ENCODE results near the gene SLC4A1AP.

Gene SLC4A1AP

GRCh38 chr2:27647737-27648136 is 16.0 kb upstream of the SLC4A1AP start:
- Mint-ChIP-seq H3K9me3 (no peaks in the 10 kb centered on the region), H3K27ac (no peak overlapping the region), H3K4me3 (no peak overlapping the region), H3K36me3 (ENCODE audit: low read depth) (peaks cover 54% of the 10 kb centered on the region), H3K4me1 (no peaks in the 10 kb centered on the region), H3K27me3 (ENCODE audit: low read depth) (no peaks in the 10 kb centered on the region)
- no peak for TF ChIP-seq CTCF (IDR thresholded peaks at IDR 0.05; ENCODE audit: unreplicated experiment in 3 of 3)

GRCh38 chr2:27651056-27651455 is 12.6 kb upstream of the SLC4A1AP start:
- no peaks in the 10 kb centered on the region for H3K9me3 Mint-ChIP-seq
- no peak overlapping the region for H3K27ac Mint-ChIP-seq
- H3K4me3 Mint-ChIP-seq = no peak overlapping the region
- H3K36me3 Mint-ChIP-seq (ENCODE audit: low read depth) = peaks cover 68% of the 10 kb centered on the region
- TF ChIP-seq CTCF (IDR thresholded peaks at IDR 0.05; ENCODE audit: unreplicated experiment in 3 of 3) = no peak
- no peaks in the 10 kb centered on the region for H3K4me1 Mint-ChIP-seq
- H3K27me3 Mint-ChIP-seq (ENCODE audit: low read depth) = no peaks in the 10 kb centered on the region

- H3K27me3 Mint-ChIP-seq (ENCODE audit: low read depth) = no peaks in the 10 kb centered on the region
These were observed 11.3 kb upstream of the SLC4A1AP start for GRCh38 chr2:27652341-27652740.

GRCh38 chr2:27652790-27653189 is 10.9 kb upstream of the SLC4A1AP start:
- Mint-ChIP-seq H3K4me1 (no peaks in the 10 kb centered on the region), H3K27me3 (ENCODE audit: low read depth) (no peaks in the 10 kb centered on the region), H3K36me3 (ENCODE audit: low read depth) (peaks cover 72% of the 10 kb centered on the region), H3K4me3 (no peak overlapping the region), H3K27ac (no peak overlapping the region), H3K9me3 (no peaks in the 10 kb centered on the region)
- TF ChIP-seq CTCF (IDR thresholded peaks at IDR 0.05; ENCODE audit: unreplicated experiment in 3 of 3) = no peak

More at GRCh38 chr2:27652341-27652740, 11.3 kb upstream of the SLC4A1AP start:
- H3K9me3 Mint-ChIP-seq = no peaks in the 10 kb centered on the region
- peaks cover 72% of the 10 kb centered on the region for H3K36me3 Mint-ChIP-seq (ENCODE audit: low read depth)
- no peak overlapping the region for H3K27ac Mint-ChIP-seq
- TF ChIP-seq CTCF (IDR thresholded peaks at IDR 0.05; ENCODE audit: unreplicated experiment in 3 of 3) = no peak
- H3K4me3 Mint-ChIP-seq = no peak overlapping the region
- H3K4me1 Mint-ChIP-seq = no peaks in the 10 kb centered on the region

- H3K27ac Mint-ChIP-seq = no peak overlapping the region
- no peaks in the 10 kb centered on the region for H3K4me1 Mint-ChIP-seq
- H3K36me3 Mint-ChIP-seq (ENCODE audit: low read depth) = peaks cover 69% of the 10 kb centered on the region
- TF ChIP-seq CTCF (IDR thresholded peaks at IDR 0.05; ENCODE audit: unreplicated experiment in 3 of 3) = no peak
- H3K4me3 Mint-ChIP-seq = no peak overlapping the region
- H3K27me3 Mint-ChIP-seq (ENCODE audit: low read depth) = no peaks in the 10 kb centered on the region
- H3K9me3 Mint-ChIP-seq = no peaks in the 10 kb centered on the region
These were observed 10.3 kb upstream of the SLC4A1AP start for GRCh38 chr2:27653397-27653796.

GRCh38 chr2:27655155-27655951 is 8.3 kb upstream of the SLC4A1AP start:
- H3K4me3 Mint-ChIP-seq = no peak overlapping the region
- H3K27ac Mint-ChIP-seq = no peak overlapping the region
- peaks cover 6% of the 10 kb centered on the region for H3K4me1 Mint-ChIP-seq
- peaks cover 66% of the 10 kb centered on the region for H3K36me3 Mint-ChIP-seq (ENCODE audit: low read depth)
- H3K27me3 Mint-ChIP-seq (ENCODE audit: low read depth) = no peaks in the 10 kb centered on the region
- TF ChIP-seq CTCF (IDR thresholded peaks at IDR 0.05; ENCODE audit: unreplicated experiment in 3 of 3) = no peak
- no peaks in the 10 kb centered on the region for H3K9me3 Mint-ChIP-seq

All from nephron (organoid).